Measurements from ENCODE around the gene CCDC141.
"Not testable (repeated sequence)": the region's sequence is repeated elsewhere in the genome, so short reads cannot be mapped to it uniquely, and the experiment has no call there.

- not testable (repeated sequence) for TF ChIP-seq OSR1 (CRISPR knock-in tag; IDR thresholded peaks at IDR 0.05); CREB5 (CRISPR knock-in tag; IDR thresholded peaks at IDR 0.05; ENCODE audit: low read depth); ZNF70 (CRISPR knock-in tag; IDR thresholded peaks at IDR 0.05); TSHZ2 (CRISPR knock-in tag; IDR thresholded peaks at IDR 0.05); SNAI2 (CRISPR knock-in tag; IDR thresholded peaks at IDR 0.05); ARNTL (CRISPR knock-in tag; IDR thresholded peaks at IDR 0.05; ENCODE audit: borderline replicate concordance, low read depth); PATZ1 (CRISPR knock-in tag; IDR thresholded peaks at IDR 0.05; ENCODE audit: borderline replicate concordance); ZFP3 (CRISPR knock-in tag; IDR thresholded peaks at IDR 0.05); GLIS3 (CRISPR knock-in tag; IDR thresholded peaks at IDR 0.05); TOX (CRISPR knock-in tag; IDR thresholded peaks at IDR 0.05; ENCODE audit: borderline replicate concordance); ESRRG (CRISPR knock-in tag; IDR thresholded peaks at IDR 0.05)
Measured at GRCh38 chr2:179045602-179046001, 4.3 kb downstream of the CCDC141 start.
